Trophoblast cell (in vitro differentiated cells and primary cell): ENCODE measurements around the gene MARCHF10.

Experiments used
- DNase-seq, 2 donors: peaks; one replicate each; pipeline ENCODE4 v3.0.0-alpha.2; 2016
- H2AFZ ChIP-seq: 2 replicates; pipeline ENCODE4 v1.6.1; 2013; ENCODE audit warnings: low read length, moderate library complexity, mild to moderate bottlenecking; ENCODE audit not compliant: insufficient read depth, poor library complexity
- H2AK5ac ChIP-seq: 2 replicates; pipeline ENCODE4 v1.6.1; 2013; ENCODE audit warnings: mild to moderate bottlenecking, low read length
- H2BK120ac ChIP-seq: 2 replicates; pipeline ENCODE4 v1.6.1; 2013; ENCODE audit warnings: low read length, mild to moderate bottlenecking, moderate library complexity; ENCODE audit not compliant: insufficient read depth, poor library complexity
- H2BK12ac ChIP-seq: 2 replicates; pipeline ENCODE4 v1.6.1; 2013; ENCODE audit warnings: mild to moderate bottlenecking, low read length, moderate library complexity
- H2BK5ac ChIP-seq: 2 replicates; pipeline ENCODE4 v1.6.1; 2013; ENCODE audit warnings: low read length, low read depth, moderate library complexity, mild to moderate bottlenecking; ENCODE audit not compliant: poor library complexity
- H3K14ac ChIP-seq: 2 replicates; pipeline ENCODE4 v1.6.1; 2013; ENCODE audit warnings: mild to moderate bottlenecking, low read length
- H3K18ac ChIP-seq: 2 replicates; pipeline ENCODE4 v1.6.1; 2013; ENCODE audit warnings: mild to moderate bottlenecking, low read length
- H3K23ac ChIP-seq: 2 replicates; pipeline ENCODE4 v1.6.1; 2013; ENCODE audit warnings: low read length
- H3K27ac ChIP-seq: 2 replicates; pipeline ENCODE4 v1.5.1; 2013; ENCODE audit warnings: low read depth, mild to moderate bottlenecking, inconsistent platforms, low read length, moderate library complexity
- H3K27me3 ChIP-seq: 2 replicates; pipeline ENCODE4 v1.6.1; 2013; ENCODE audit warnings: inconsistent platforms, mild to moderate bottlenecking, low read length, moderate library complexity; ENCODE audit not compliant: insufficient read depth
- H3K36me3 ChIP-seq, 2 experiments: 1 replicate in 1 of 2; 2 replicates in 1 of 2; pipeline ENCODE4 v1.6.1; 2013; ENCODE audit warnings: low read length in 2 of 2, mild to moderate bottlenecking in 2 of 2, moderate library complexity in 1 of 2; ENCODE audit not compliant: insufficient read depth in 2 of 2, control insufficient read depth in 1 of 2
- H3K4ac ChIP-seq: 2 replicates; pipeline ENCODE4 v1.6.1; 2013; ENCODE audit warnings: low read depth, mild to moderate bottlenecking, low read length, moderate library complexity
- H3K4me1 ChIP-seq, 2 experiments: 1 replicate in 1 of 2; 2 replicates in 1 of 2; pipeline ENCODE4 v1.6.1; 2013; ENCODE audit warnings: low read length in 2 of 2, mild to moderate bottlenecking in 2 of 2, moderate library complexity in 1 of 2; ENCODE audit not compliant: insufficient read depth in 2 of 2, control insufficient read depth in 1 of 2
- H3K4me2 ChIP-seq: 2 replicates; pipeline ENCODE4 v1.6.1; 2013; ENCODE audit warnings: inconsistent platforms, mild to moderate bottlenecking, low read length, moderate library complexity
- H3K4me3 ChIP-seq: 2 replicates; pipeline ENCODE4 v1.5.1; 2013; ENCODE audit warnings: mild to moderate bottlenecking, low read depth, low read length, inconsistent platforms
- H3K79me1 ChIP-seq: one replicate; pipeline ENCODE4 v1.6.1; 2013; ENCODE audit warnings: low read length
- H3K79me2 ChIP-seq: 2 replicates; pipeline ENCODE4 v1.6.1; 2013; ENCODE audit warnings: low read length, mild to moderate bottlenecking; ENCODE audit not compliant: control insufficient read depth, insufficient read depth, poor library complexity
- H3K9ac ChIP-seq: 2 replicates; pipeline ENCODE4 v1.6.1; 2013; ENCODE audit warnings: mild to moderate bottlenecking, low read length
- H3K9me3 ChIP-seq: 2 replicates; pipeline ENCODE4 v1.6.1; 2013; ENCODE audit warnings: low read depth, mild to moderate bottlenecking, control low read depth, inconsistent platforms, low read length; ENCODE audit not compliant: insufficient read depth
- H4K12ac ChIP-seq: 2 replicates; pipeline ENCODE4 v1.6.1; 2013; ENCODE audit warnings: low read depth, mild to moderate bottlenecking, low read length, moderate library complexity
- H4K8ac ChIP-seq: 2 replicates; pipeline ENCODE4 v1.6.1; 2013; ENCODE audit warnings: low read depth, mild to moderate bottlenecking, low read length, moderate library complexity
- H4K91ac ChIP-seq: one replicate; pipeline ENCODE4 v1.6.1; 2013; ENCODE audit warnings: low read depth, mild to moderate bottlenecking, low read length, moderate library complexity
- WGBS: extraction: QIAGEN DNeasy Blood & Tissue Kit; methylation state at CpG from one replicate; pipeline ENCODE4 v1.1.7; 2013; ENCODE audit warnings: missing lambda C conversion rate; ENCODE audit not compliant: insufficient read length, insufficient coverage; ENCODE audit errors: extremely low coverage; 5-methylcytosine and 5-hydroxymethylcytosine counted together

Gene MARCHF10

DNA sequence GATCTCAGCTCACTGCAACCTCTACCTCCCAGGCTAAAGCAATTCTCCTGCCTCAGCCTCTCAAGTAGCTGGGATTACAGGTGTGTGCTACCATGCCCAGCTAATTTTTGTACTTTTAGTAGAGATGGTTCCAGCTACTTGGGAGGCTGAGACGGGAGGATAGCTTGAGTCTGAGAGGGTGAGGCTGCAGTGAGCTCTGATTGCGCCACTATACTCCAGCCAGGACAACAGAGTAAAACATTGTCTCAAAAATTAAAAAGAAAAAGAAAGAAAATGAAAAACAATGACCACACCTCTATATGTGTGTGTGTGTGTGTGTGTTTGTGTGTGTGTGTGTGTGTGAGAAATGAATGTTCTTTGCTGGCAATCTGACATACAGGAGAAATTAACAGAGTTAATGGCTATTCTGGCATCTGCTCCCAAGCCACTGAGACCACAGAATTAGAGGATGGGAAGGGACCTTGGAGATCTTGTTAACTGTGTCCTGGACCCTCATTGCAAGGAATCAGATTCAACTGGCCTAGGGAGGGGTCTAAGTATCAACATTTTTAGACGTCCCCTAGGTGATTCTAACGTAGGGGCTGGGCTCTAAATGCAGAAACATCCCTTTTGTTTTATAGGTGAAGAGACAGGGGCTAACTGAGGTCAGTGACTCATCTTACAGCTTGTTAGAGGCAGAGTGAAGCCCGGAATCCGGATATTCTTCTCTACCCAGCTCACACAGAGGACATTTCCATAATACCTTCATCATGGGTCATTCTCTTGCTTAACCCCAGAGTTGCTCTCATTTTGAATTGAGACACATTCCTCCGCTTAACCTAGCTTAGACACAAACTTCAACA lies 16.4 kb upstream of the MARCHF10 start:
- H3K4me2 ChIP-seq = no peak overlapping the region
- H2AK5ac ChIP-seq = no peak overlapping the region
- no peak overlapping the region for H4K8ac ChIP-seq
- H3K27me3 ChIP-seq = no peaks in the 10 kb centered on the region
- H3K9ac ChIP-seq = no peak overlapping the region
- no CpG with 5 or more reads among the region's 7 CpGs for WGBS
- H2BK12ac ChIP-seq = peak overlapping the region; percentile 89
- H2BK120ac ChIP-seq = peak overlapping the region; percentile 92
- no peaks in the 10 kb centered on the region for H3K9me3 ChIP-seq
- no peaks in the 10 kb centered on the region for H3K36me3 ChIP-seq
- peak overlapping the region; percentile 62 for H4K91ac ChIP-seq
- H3K79me2 ChIP-seq = peaks cover 7% of the 10 kb centered on the region
- H3K23ac ChIP-seq = no peak overlapping the region
- peak overlapping the region; percentile 82 for H2BK5ac ChIP-seq
- H4K12ac ChIP-seq = no peak overlapping the region
- peak overlapping the region; percentile 84 for H3K27ac ChIP-seq
- peaks cover 43% of the 10 kb centered on the region for H3K79me1 ChIP-seq
- no peak overlapping the region for H3K18ac ChIP-seq
- peak; percentile 88 to 96 for DNase-seq
- H3K4ac ChIP-seq = no peak overlapping the region
- no peak overlapping the region for H3K4me3 ChIP-seq
- H3K4me1 ChIP-seq = peaks cover 21 to 37% of the 10 kb centered on the region in 2 experiments
- H2AFZ ChIP-seq = no peak overlapping the region
- H3K14ac ChIP-seq = no peak overlapping the region

DNA sequence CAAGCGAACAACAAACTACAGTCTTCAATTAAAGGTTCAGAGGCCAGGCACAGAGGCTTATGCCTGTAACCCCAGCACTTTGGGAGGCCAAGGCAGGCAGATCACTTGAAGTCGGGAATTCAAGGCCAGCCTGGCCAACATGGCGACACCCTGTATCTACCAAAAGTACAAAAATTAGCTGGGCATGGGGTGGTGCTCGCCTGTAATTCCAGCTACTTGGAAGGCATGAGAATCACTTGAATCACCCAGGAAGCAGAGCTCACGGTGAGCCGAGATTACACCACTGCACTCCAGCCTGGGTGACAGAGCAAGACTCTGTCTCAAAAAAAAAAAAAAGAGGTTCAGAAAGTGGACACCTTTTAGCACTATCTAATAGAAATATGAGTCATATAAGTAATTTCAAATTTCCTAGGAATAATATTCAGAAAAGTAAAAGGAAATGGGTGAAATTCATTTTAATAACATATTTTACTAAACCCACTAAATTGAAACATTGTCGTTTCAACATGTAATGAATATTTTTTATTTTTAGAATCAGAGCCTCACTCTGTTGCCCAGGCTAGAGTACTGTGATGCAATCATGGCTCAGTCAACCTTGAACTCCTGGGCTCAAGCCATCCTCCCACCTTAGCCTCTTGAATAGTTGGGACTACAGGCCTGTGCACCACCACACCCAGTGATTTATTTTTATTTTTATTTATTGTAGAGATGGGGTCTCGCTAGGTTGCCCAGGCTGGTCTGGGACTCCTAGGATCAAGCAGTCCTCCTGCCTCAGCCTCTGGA lies 15.2 kb upstream of the MARCHF10 start:
- peak overlapping the region; percentile 31 for H2BK5ac ChIP-seq
- H3K36me3 ChIP-seq = no peaks in the 10 kb centered on the region
- peak in 1 of 2 donors; percentile 53 for DNase-seq
- peak overlapping the region; percentile 62 for H4K91ac ChIP-seq
- H3K14ac ChIP-seq = peak overlapping the region; percentile 67
- H3K9ac ChIP-seq = no peak overlapping the region
- H2AK5ac ChIP-seq = peak overlapping the region; percentile 93
- no peak overlapping the region for H3K4me2 ChIP-seq
- H3K4ac ChIP-seq = peak overlapping the region; percentile 15
- H3K27ac ChIP-seq = no peak overlapping the region
- peaks cover 52% of the 10 kb centered on the region for H3K79me1 ChIP-seq
- H4K12ac ChIP-seq = no peak overlapping the region
- peak overlapping the region; percentile 74 for H4K8ac ChIP-seq
- peak overlapping the region; percentile 97 for H2BK12ac ChIP-seq
- H3K27me3 ChIP-seq = no peaks in the 10 kb centered on the region
- no peak overlapping the region for H2AFZ ChIP-seq
- H3K9me3 ChIP-seq = no peaks in the 10 kb centered on the region
- peaks cover 7% of the 10 kb centered on the region for H3K79me2 ChIP-seq
- peaks cover 24 to 47% of the 10 kb centered on the region in 2 experiments for H3K4me1 ChIP-seq
- H3K23ac ChIP-seq = no peak overlapping the region
- peak overlapping the region; percentile 91 for H2BK120ac ChIP-seq
- WGBS = no CpG with 5 or more reads among the region's 8 CpGs
- no peak overlapping the region for H3K4me3 ChIP-seq
- H3K18ac ChIP-seq = peak overlapping the region; percentile 68

DNA sequence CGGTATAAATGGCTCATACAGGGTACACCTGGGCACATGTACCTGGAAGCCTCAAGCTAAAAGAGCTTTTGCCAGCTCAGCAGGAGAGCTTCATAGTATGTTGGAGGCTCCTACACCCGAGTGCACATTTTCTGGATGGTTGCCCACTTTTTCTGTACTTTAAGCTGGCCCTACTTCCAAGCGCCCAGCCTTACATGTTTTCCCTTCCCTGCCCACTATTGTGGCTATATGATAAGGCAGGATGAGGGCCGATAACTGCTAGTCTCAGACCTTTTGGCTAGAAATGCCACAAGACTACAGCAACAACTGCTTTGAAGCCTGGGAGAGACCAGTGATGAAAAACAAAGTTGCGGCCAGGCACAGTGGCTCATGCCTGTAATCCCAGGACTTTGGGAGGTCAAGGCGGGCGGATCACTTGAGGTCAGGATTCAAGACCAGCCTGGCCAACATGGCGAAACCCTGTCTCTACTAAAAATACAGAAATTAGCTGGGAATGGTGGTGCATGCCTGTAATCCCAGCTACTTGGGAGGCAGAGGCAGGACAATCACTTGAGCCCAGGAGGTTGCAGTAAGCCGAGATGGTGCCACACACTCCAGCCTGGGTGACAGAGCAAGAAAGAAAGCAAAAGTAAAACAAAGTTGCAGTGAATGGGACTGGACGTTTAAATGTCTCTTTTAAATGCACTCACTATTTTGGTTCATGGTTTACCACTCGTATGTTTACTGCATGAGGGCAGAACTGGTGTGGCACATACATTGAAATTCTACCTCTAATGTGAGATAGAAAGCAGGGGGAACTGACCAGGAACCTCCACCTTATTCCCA lies 14.2 kb upstream of the MARCHF10 start:
- peak overlapping the region; percentile 1 for H2AFZ ChIP-seq
- H3K9me3 ChIP-seq = no peaks in the 10 kb centered on the region
- no peak overlapping the region for H3K4me2 ChIP-seq
- peak overlapping the region; percentile 47 for H3K18ac ChIP-seq
- no peak overlapping the region for H3K27ac ChIP-seq
- H3K14ac ChIP-seq = peak overlapping the region; percentile 88
- H4K12ac ChIP-seq = no peak overlapping the region
- H4K8ac ChIP-seq = peak overlapping the region; percentile 3
- H3K79me2 ChIP-seq = peaks cover 7% of the 10 kb centered on the region
- no CpG with 5 or more reads among the region's 11 CpGs for WGBS
- peak overlapping the region; percentile 91 for H2BK120ac ChIP-seq
- peak overlapping the region; percentile 89 for H2BK5ac ChIP-seq
- H3K36me3 ChIP-seq = no peaks in the 10 kb centered on the region
- peak overlapping the region; percentile 74 for H2AK5ac ChIP-seq
- H2BK12ac ChIP-seq = peak overlapping the region; percentile 98
- peak in 1 of 2 donors; percentile 50 for DNase-seq
- no peak overlapping the region for H3K9ac ChIP-seq
- H4K91ac ChIP-seq = peak overlapping the region; percentile 76
- H3K4ac ChIP-seq = peak overlapping the region; percentile 4
- peaks cover 52% of the 10 kb centered on the region for H3K79me1 ChIP-seq
- no peak overlapping the region for H3K4me3 ChIP-seq
- H3K23ac ChIP-seq = no peak overlapping the region
- no peaks in the 10 kb centered on the region for H3K27me3 ChIP-seq
- H3K4me1 ChIP-seq = peaks cover 24 to 43% of the 10 kb centered on the region in 2 experiments
